ENCODE data around the gene HECTD4. TPM values are rescaled to one million over a fixed set of nuclear protein-coding genes. Genes with fewer than 3 reads are reported as not detected.

HECTD4 gene
- total and polyA plus RNA-seq, 9 of the 15 experiments (the other 6 are each of a cell fraction or from before 2014, with no cell fraction given), result 3.5 to 33.3 (median 13.5) TPM

DNA sequence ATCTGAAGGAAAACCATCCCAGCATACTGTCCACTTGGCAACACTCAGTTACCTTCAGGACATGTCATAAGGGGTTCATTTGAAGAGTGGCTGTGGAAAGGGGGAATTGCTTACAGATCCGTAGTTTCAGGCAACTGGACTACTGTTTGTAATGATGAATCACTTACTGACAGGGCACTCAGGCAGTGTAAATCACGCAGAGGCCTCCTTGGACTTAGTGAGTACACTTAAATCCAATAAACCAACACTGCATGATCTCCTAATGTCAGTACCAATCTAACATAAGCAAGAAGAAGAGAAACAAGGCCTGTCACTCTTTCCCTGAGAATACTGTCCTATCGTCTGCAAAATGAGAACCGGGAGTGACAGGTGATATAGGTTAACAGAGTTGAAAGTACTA, 152.1 kb downstream of the HECTD4 start:
- Histone ChIP-seq H3K4me2 (ENCODE audit: insufficient read depth, low read length) (no peak overlapping the region), H3K9ac (ENCODE audit: insufficient read depth in 1 of 2, low read depth in 2 of 2, low read length in 2 of 2) (no peak overlapping the region), H3K36me3 (ENCODE audit: control insufficient read depth, insufficient read depth, low read length) (peaks cover 80% of the 10 kb centered on the region), H3K27me3 (ENCODE audit: control insufficient read depth in 2 of 2, insufficient read depth in 2 of 2, low read length in 2 of 2) (no peaks in the 10 kb centered on the region), H3K9me3 (replicated peaks; ENCODE audit: control insufficient read depth, insufficient read depth, low read depth, low read length) (no peaks in the 10 kb centered on the region), H2AFZ (ENCODE audit: low read depth, low read length) (no peak overlapping the region), H3K4me3 (no peak overlapping the region), H3K79me2 (ENCODE audit: control insufficient read depth, insufficient read depth, low read length) (no peaks in the 10 kb centered on the region), H3K4me1 (replicated peaks in 1 of 2; ENCODE audit: control insufficient read depth in 2 of 2, insufficient read depth in 2 of 2, low read length in 2 of 2) (no peaks in the 10 kb centered on the region), H4K20me1 (replicated peaks; ENCODE audit: control insufficient read depth, insufficient read depth, low read length) (no peaks in the 10 kb centered on the region), H3K9me1 (ENCODE audit: control insufficient read depth, insufficient read depth, low read length) (no peaks in the 10 kb centered on the region), H3K27ac (ENCODE audit: extremely low read depth, low read depth, low read length) (no peak overlapping the region)
- ChIA-PET POLR2A (interaction anchor here (0.7 kb wide), 1 partner anchor 522 kb away, joined by 3 read pairs; no protein-coding TSS in a partner anchor), CTCF (ENCODE audit: low intra/inter-chr PET ratio) (no interaction called here)
- no peak for DNase-seq (ENCODE audit: extremely low read depth in 1 of 4, low spot score in 3 of 4)
- FAIRE-seq, result no peak
- ATAC-seq, result no peak
- no peak for TF ChIP-seq KLF16 (IDR thresholded peaks at IDR 0.05)
- TF ChIP-seq CREB3L1 (IDR thresholded peaks at IDR 0.05; ENCODE audit: borderline replicate concordance, low read depth), result no peak
- no peak for TF ChIP-seq PHTF2 (CRISPR knock-in tag; IDR thresholded peaks at IDR 0.05)
- TF ChIP-seq, protein P1, sequence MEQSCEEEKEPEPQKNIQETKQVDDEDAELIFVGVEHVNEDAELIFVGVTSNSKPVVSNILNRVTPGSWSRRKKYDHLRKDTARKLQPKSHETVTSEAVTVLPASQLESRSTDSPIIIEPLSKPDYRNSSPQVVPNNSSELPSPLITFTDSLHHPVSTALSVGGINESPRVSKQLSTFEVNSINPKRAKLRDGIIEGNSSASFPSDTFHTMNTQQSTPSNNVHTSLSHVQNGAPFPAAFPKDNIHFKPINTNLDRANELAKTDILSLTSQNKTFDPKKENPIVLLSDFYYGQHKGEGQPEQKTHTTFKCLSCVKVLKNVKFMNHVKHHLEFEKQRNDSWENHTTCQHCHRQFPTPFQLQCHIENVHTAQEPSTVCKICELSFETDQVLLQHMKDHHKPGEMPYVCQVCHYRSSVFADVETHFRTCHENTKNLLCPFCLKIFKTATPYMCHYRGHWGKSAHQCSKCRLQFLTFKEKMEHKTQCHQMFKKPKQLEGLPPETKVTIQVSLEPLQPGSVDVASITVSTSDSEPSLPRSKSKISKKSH (CRISPR knock-in tag; IDR thresholded peaks at IDR 0.05), result no peak
- no peak for TF ChIP-seq RB1 (IDR thresholded peaks at IDR 0.05; ENCODE audit: low read depth)
- TF ChIP-seq, protein P2, sequence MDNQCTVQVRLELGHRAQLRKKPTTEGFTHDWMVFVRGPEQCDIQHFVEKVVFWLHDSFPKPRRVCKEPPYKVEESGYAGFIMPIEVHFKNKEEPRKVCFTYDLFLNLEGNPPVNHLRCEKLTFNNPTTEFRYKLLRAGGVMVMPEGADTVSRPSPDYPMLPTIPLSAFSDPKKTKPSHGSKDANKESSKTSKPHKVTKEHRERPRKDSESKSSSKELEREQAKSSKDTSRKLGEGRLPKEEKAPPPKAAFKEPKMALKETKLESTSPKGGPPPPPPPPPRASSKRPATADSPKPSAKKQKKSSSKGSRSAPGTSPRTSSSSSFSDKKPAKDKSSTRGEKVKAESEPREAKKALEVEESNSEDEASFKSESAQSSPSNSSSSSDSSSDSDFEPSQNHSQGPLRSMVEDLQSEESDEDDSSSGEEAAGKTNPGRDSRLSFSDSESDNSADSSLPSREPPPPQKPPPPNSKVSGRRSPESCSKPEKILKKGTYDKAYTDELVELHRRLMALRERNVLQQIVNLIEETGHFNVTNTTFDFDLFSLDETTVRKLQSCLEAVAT (IDR thresholded peaks at IDR 0.05), result no peak
- TF ChIP-seq MTA3 (IDR thresholded peaks at IDR 0.05; ENCODE audit: borderline replicate concordance), result no peak
- in situ Hi-C loops (cut with MboI), result no loop called here
- no TSS peak for BruUV-seq (replicated peaks)
- intact Hi-C loops (cut with micrococcal nuclease), result no loop called here
- 82% methylated on average over 4 of the region's 4 CpGs for WGBS (ENCODE audit: insufficient coverage, low coverage, missing lambda C conversion rate)

Measured in K562 (cell line).